ENCODE data around the gene FNIP1.

FNIP1 gene

GRCh38 chr5:131677115-131677514 lies 119.7 kb downstream of the FNIP1 start:
- no peaks in the 10 kb centered on the region for H3K79me2 ChIP-seq (ENCODE audit: insufficient read depth, low read length)
- H3K4me3 ChIP-seq (ENCODE audit: insufficient read depth, low read length, poor library complexity, severe bottlenecking), result no peak overlapping the region
- H3K36me3 ChIP-seq (ENCODE audit: low read length), result peaks cover 4% of the 10 kb centered on the region; the same call in 1 of the 2 replicates
- no peak overlapping the region for H2AFZ ChIP-seq (ENCODE audit: low read depth, low read length, severe bottlenecking)
- H3F3A ChIP-seq (ENCODE audit: insufficient read depth), result no peaks in the 10 kb centered on the region
- no peaks in the 10 kb centered on the region for H3K9me2 ChIP-seq (replicated peaks; ENCODE audit: insufficient read depth, low read length)
- no peak overlapping the region for H3K27ac ChIP-seq (ENCODE audit: low read depth, low read length)
- H3K9me3 ChIP-seq (ENCODE audit: insufficient read depth, low read length), result no peaks in the 10 kb centered on the region
- H4K20me1 ChIP-seq (ENCODE audit: low read depth, low read length), result no peaks in the 10 kb centered on the region
- no peaks in the 10 kb centered on the region for H3K27me3 ChIP-seq (ENCODE audit: low read length)
- H3K4me2 ChIP-seq (ENCODE audit: low read depth, low read length, poor library complexity, severe bottlenecking), result no peak overlapping the region
- TF ChIP-seq CTCF (IDR thresholded peaks at IDR 0.05; ENCODE audit: insufficient read depth, low read length, poor library complexity, severe bottlenecking), result no peak
- no peak for TF ChIP-seq EZH2phosphoT487 (conservative IDR thresholded peaks at IDR 0.05; ENCODE audit: low read length)
- H3K9ac ChIP-seq (ENCODE audit: low read length), result no peak overlapping the region

GRCh38 chr5:131672776-131673175 lies 124.0 kb downstream of the FNIP1 start:
- H3K27ac ChIP-seq (ENCODE audit: low read depth, low read length), result no peak overlapping the region

GRCh38 chr5:131671994-131672655 lies 124.7 kb downstream of the FNIP1 start:
- Histone ChIP-seq H3K4me3 (ENCODE audit: insufficient read depth, low read length, poor library complexity, severe bottlenecking) (no peak overlapping the region), H3K27ac (ENCODE audit: low read depth, low read length) (no peak overlapping the region), H3K9me2 (replicated peaks; ENCODE audit: insufficient read depth, low read length) (no peaks in the 10 kb centered on the region), H2AFZ (ENCODE audit: low read depth, low read length, severe bottlenecking) (no peak overlapping the region), H4K20me1 (ENCODE audit: low read depth, low read length) (no peaks in the 10 kb centered on the region), H3F3A (ENCODE audit: insufficient read depth) (no peaks in the 10 kb centered on the region), H3K27me3 (ENCODE audit: low read length) (no peaks in the 10 kb centered on the region), H3K79me2 (ENCODE audit: insufficient read depth, low read length) (no peaks in the 10 kb centered on the region), H3K9me3 (ENCODE audit: insufficient read depth, low read length) (no peaks in the 10 kb centered on the region), H3K4me2 (ENCODE audit: low read depth, low read length, poor library complexity, severe bottlenecking) (no peak overlapping the region), H3K36me3 (ENCODE audit: low read length) (peaks cover 21% of the 10 kb centered on the region; the same call in 1 of the 2 replicates), H3K9ac (ENCODE audit: low read length) (no peak overlapping the region)
- TF ChIP-seq CTCF (IDR thresholded peaks at IDR 0.05; ENCODE audit: insufficient read depth, low read length, poor library complexity, severe bottlenecking) (no peak), EZH2phosphoT487 (conservative IDR thresholded peaks at IDR 0.05; ENCODE audit: low read length) (no peak)

More at GRCh38 chr5:131672776-131673175, 124.0 kb downstream of the FNIP1 start:
- Histone ChIP-seq H3K79me2 (ENCODE audit: insufficient read depth, low read length) (no peaks in the 10 kb centered on the region), H3K9ac (ENCODE audit: low read length) (no peak overlapping the region), H3K4me2 (ENCODE audit: low read depth, low read length, poor library complexity, severe bottlenecking) (no peak overlapping the region), H3K4me3 (ENCODE audit: insufficient read depth, low read length, poor library complexity, severe bottlenecking) (no peak overlapping the region), H3K9me3 (ENCODE audit: insufficient read depth, low read length) (no peaks in the 10 kb centered on the region), H3F3A (ENCODE audit: insufficient read depth) (no peaks in the 10 kb centered on the region), H3K9me2 (replicated peaks; ENCODE audit: insufficient read depth, low read length) (no peaks in the 10 kb centered on the region), H3K27me3 (ENCODE audit: low read length) (no peaks in the 10 kb centered on the region), H4K20me1 (ENCODE audit: low read depth, low read length) (no peaks in the 10 kb centered on the region), H3K36me3 (ENCODE audit: low read length) (peaks cover 21% of the 10 kb centered on the region; the same call in 1 of the 2 replicates), H2AFZ (ENCODE audit: low read depth, low read length, severe bottlenecking) (no peak overlapping the region)
- no peak for TF ChIP-seq EZH2phosphoT487 (conservative IDR thresholded peaks at IDR 0.05; ENCODE audit: low read length)
- no peak for TF ChIP-seq CTCF (IDR thresholded peaks at IDR 0.05; ENCODE audit: insufficient read depth, low read length, poor library complexity, severe bottlenecking)

Data from SU-DHL-6 (cell line).